ENCODE data around the gene ZNF282.

ZNF282 gene

GRCh38 chr7:149197675-149198074, 2.3 kb downstream of the ZNF282 start:
- no peak for DNase-seq (ENCODE audit: low read depth)
- H3K4me3 ChIP-seq (ENCODE audit: low read depth, low read length): no peak overlapping the region
- TF ChIP-seq MAX (IDR thresholded peaks at IDR 0.05; ENCODE audit: low read depth, low read length) (no peak), POLR2A (IDR thresholded peaks at IDR 0.05; ENCODE audit: extremely low read depth, insufficient read length) (no peak)

GRCh38 chr7:149198161-149198816, 2.9 kb downstream of the ZNF282 start:
- no peak for TF ChIP-seq CTCF (IDR thresholded peaks at IDR 0.05; ENCODE audit: low read depth, low read length)
- no peak for TF ChIP-seq MYC (IDR thresholded peaks at IDR 0.05; ENCODE audit: low read depth, low read length)
- TF ChIP-seq MAX (IDR thresholded peaks at IDR 0.05; ENCODE audit: low read depth, low read length): no peak
- TF ChIP-seq POLR2A (IDR thresholded peaks at IDR 0.05; ENCODE audit: extremely low read depth, insufficient read length): no peak
- DNase-seq (ENCODE audit: low read depth): no peak
- H3K4me3 ChIP-seq (ENCODE audit: low read depth, low read length): no peak overlapping the region

- DNase-seq (ENCODE audit: low read depth): no peak
- TF ChIP-seq MYC (IDR thresholded peaks at IDR 0.05; ENCODE audit: low read depth, low read length): no peak
- no peak for TF ChIP-seq POLR2A (IDR thresholded peaks at IDR 0.05; ENCODE audit: extremely low read depth, insufficient read length)
- TF ChIP-seq MAX (IDR thresholded peaks at IDR 0.05; ENCODE audit: low read depth, low read length): no peak
- no peak for TF ChIP-seq CTCF (IDR thresholded peaks at IDR 0.05; ENCODE audit: low read depth, low read length)
- H3K4me3 ChIP-seq (ENCODE audit: low read depth, low read length): no peak overlapping the region
Measured at GRCh38 chr7:149199234-149199995, 4.1 kb downstream of the ZNF282 start.

- TF ChIP-seq MAX (IDR thresholded peaks at IDR 0.05; ENCODE audit: low read depth, low read length) (no peak), CTCF (IDR thresholded peaks at IDR 0.05; ENCODE audit: low read depth, low read length) (no peak), MYC (IDR thresholded peaks at IDR 0.05; ENCODE audit: low read depth, low read length) (no peak), POLR2A (IDR thresholded peaks at IDR 0.05; ENCODE audit: extremely low read depth, insufficient read length) (no peak)
- H3K4me3 ChIP-seq (ENCODE audit: low read depth, low read length): no peak overlapping the region
- DNase-seq (ENCODE audit: low read depth): no peak
Measured at GRCh38 chr7:149202831-149203231, 7.5 kb downstream of the ZNF282 start.

- DNase-seq (ENCODE audit: low read depth): no peak
- H3K4me3 ChIP-seq (ENCODE audit: low read depth, low read length): no peak overlapping the region
- TF ChIP-seq CTCF (IDR thresholded peaks at IDR 0.05; ENCODE audit: low read depth, low read length) (no peak), POLR2A (IDR thresholded peaks at IDR 0.05; ENCODE audit: extremely low read depth, insufficient read length) (no peak), MYC (IDR thresholded peaks at IDR 0.05; ENCODE audit: low read depth, low read length) (no peak), MAX (IDR thresholded peaks at IDR 0.05; ENCODE audit: low read depth, low read length) (no peak)
Measured at GRCh38 chr7:149205690-149206381, 10.5 kb downstream of the ZNF282 start.
